H1 (cell line): ENCODE results near the gene CRKL. TPM values are rescaled to one million over a fixed set of nuclear protein-coding genes. Genes with fewer than 3 reads are reported as not detected.

ENCODE experiments used
- CTCF ChIA-PET: fragments of 300-600 bp; sonication (Branson Sonifier 250); formaldehyde crosslinking; loops from one replicate; lab custom pipeline; 2021; ENCODE audit not compliant: partially characterized antibody; lab: Charles Lee
- POLR2A ChIA-PET: fragments of 300-600 bp; sonication (Branson Sonifier 250); formaldehyde crosslinking; loops from one replicate; lab custom pipeline; 2021; ENCODE audit warnings: inconsistent platforms; ENCODE audit not compliant: partially characterized antibody; lab: Charles Lee
- DNase-seq, 2 experiments: peaks; one replicate each; pipeline versions ENCODE4 v3.0.0 to v3.0.0-alpha.2; 2010 to 2022; ENCODE audit warnings: low spot score in 2 of 2, low read depth in 1 of 2, mixed read lengths in 1 of 2
- FAIRE-seq: peaks from 2 replicates; lab custom pipeline; 2011; peaks lifted over from hg19 to GRCh38; lab: Jason Lieb, UNC
- H2AFZ ChIP-seq: 2 replicates; pipeline ENCODE4 v1.8.1; 2012; ENCODE audit warnings: low read length, inconsistent platforms
- H2AK5ac ChIP-seq: 2 replicates; pipeline ENCODE4 v1.6.1; 2013; ENCODE audit warnings: low read depth, low read length
- H2BK120ac ChIP-seq: replicated peaks from 2 replicates; pipeline ENCODE3; 2013; ENCODE audit warnings: low read depth, low read length, inconsistent platforms
- H2BK12ac ChIP-seq: 2 replicates; pipeline ENCODE4 v1.6.1; 2013; ENCODE audit warnings: low read depth, low read length
- H2BK15ac ChIP-seq: 2 replicates; pipeline ENCODE4 v1.6.1; 2013; ENCODE audit warnings: low read length
- H2BK20ac ChIP-seq: 2 replicates; pipeline ENCODE4 v1.6.1; 2013; ENCODE audit warnings: low read length
- H2BK5ac ChIP-seq: 2 replicates; pipeline ENCODE4 v1.6.1; 2013; ENCODE audit warnings: low read depth, low read length
- H3K14ac ChIP-seq: 2 replicates; pipeline ENCODE4 v1.6.1; 2013; ENCODE audit warnings: inconsistent platforms; ENCODE audit not compliant: insufficient read length
- H3K18ac ChIP-seq: 2 replicates; pipeline ENCODE4 v1.6.1; 2013; ENCODE audit warnings: low read length; ENCODE audit errors: extremely low read depth
- H3K23ac ChIP-seq: 2 replicates; pipeline ENCODE4 v1.6.1; 2013; ENCODE audit warnings: inconsistent platforms; ENCODE audit not compliant: insufficient read length
- H3K23me2 ChIP-seq: 2 replicates; pipeline ENCODE4 v1.6.1; 2013; ENCODE audit warnings: low read depth, low read length
- H3K27ac ChIP-seq: 2 replicates; pipeline ENCODE4 v1.6.1; 2011; ENCODE audit warnings: low read depth, low read length, inconsistent platforms
- H3K27me3 ChIP-seq, 4 experiments: replicated peaks in 1 of 4; 1 replicate in 1 of 4; 2 replicates in 3 of 4; pipeline versions ENCODE4 v1.6.1 to v1.8.1; 2011 to 2013; ENCODE audit warnings: low read length in 3 of 4, mild to moderate bottlenecking in 3 of 4, inconsistent platforms in 2 of 4, mixed read lengths in 2 of 4, moderate library complexity in 1 of 4; ENCODE audit not compliant: control insufficient read depth in 3 of 4, insufficient read depth in 3 of 4; ENCODE audit errors: extremely low read depth in 1 of 4
- H3K36me3 ChIP-seq, 4 experiments: 2 replicates each; pipeline versions ENCODE4 v1.6.1 to v1.8.1; 2011 to 2013; ENCODE audit warnings: mild to moderate bottlenecking in 4 of 4, low read length in 3 of 4, moderate library complexity in 2 of 4, control low read depth in 1 of 4, inconsistent platforms in 1 of 4; ENCODE audit not compliant: insufficient read depth in 4 of 4, control insufficient read depth in 2 of 4
- H3K4ac ChIP-seq: replicated peaks from 2 replicates; pipeline ENCODE3; 2013; ENCODE audit warnings: low read length, low read depth, mixed read lengths, inconsistent platforms; ENCODE audit not compliant: insufficient read length
- H3K4me1 ChIP-seq, 4 experiments: replicated peaks in 1 of 4; 1 replicate in 1 of 4; 2 replicates in 3 of 4; pipeline versions ENCODE4 v1.6.1 to v1.8.1; 2011 to 2013; ENCODE audit warnings: low read length in 3 of 4, inconsistent platforms in 2 of 4, mixed read lengths in 1 of 4; ENCODE audit not compliant: insufficient read depth in 4 of 4, control insufficient read depth in 3 of 4
- H3K4me2 ChIP-seq, 2 experiments: 2 replicates each; pipeline versions ENCODE4 v1.6.1 to v1.8.1; 2011 to 2013; ENCODE audit warnings: low read depth in 2 of 2, low read length in 2 of 2, control low read depth in 1 of 2, inconsistent platforms in 1 of 2, mild to moderate bottlenecking in 1 of 2; ENCODE audit not compliant: insufficient read depth in 1 of 2
- H3K4me3 ChIP-seq, 4 experiments: fragments of 200-600, 300-600 bp in 1 of 4; sonication (generic), shearing (Covaris generic), sonication (Bioruptor Twin) in 1 of 4; 2 replicates each; pipeline versions ENCODE4 v1.5.1 to v1.8.1; 2011 to 2016; ENCODE audit warnings: low read length in 4 of 4, low read depth in 3 of 4, control low read depth in 2 of 4, inconsistent platforms in 2 of 4, mild to moderate bottlenecking in 2 of 4, mixed read lengths in 1 of 4, moderate library complexity in 1 of 4; ENCODE audit not compliant: insufficient read depth in 2 of 4; ENCODE audit errors: extremely low read depth in 1 of 4
- H3K56ac ChIP-seq: replicated peaks from 2 replicates; pipeline ENCODE3; 2013; ENCODE audit warnings: low read depth, mild to moderate bottlenecking, mixed read lengths, low read length, inconsistent platforms; ENCODE audit not compliant: insufficient read length
- H3K79me1 ChIP-seq: 2 replicates; pipeline ENCODE4 v1.6.1; 2013; ENCODE audit warnings: low read depth, low read length, control low read depth
- H3K79me2 ChIP-seq, 2 experiments: 2 replicates each; pipeline versions ENCODE4 v1.6.1 to v1.8.1; 2012 to 2013; ENCODE audit warnings: low read length in 2 of 2, mild to moderate bottlenecking in 2 of 2, inconsistent platforms in 1 of 2; ENCODE audit not compliant: insufficient read depth in 2 of 2, control insufficient read depth in 1 of 2
- H3K9ac ChIP-seq, 4 experiments: replicated peaks in 1 of 4; 1 replicate in 1 of 4; 2 replicates in 3 of 4; pipeline versions ENCODE4 v1.6.1 to v1.8.1; 2011 to 2013; ENCODE audit warnings: low read depth in 3 of 4, low read length in 3 of 4, control low read depth in 2 of 4, mild to moderate bottlenecking in 2 of 4, moderate library complexity in 2 of 4, inconsistent platforms in 1 of 4; ENCODE audit errors: extremely low read depth in 1 of 4
- H3K9me3 ChIP-seq, 2 experiments: 2 replicates each; pipeline versions ENCODE4 v1.6.1 to v1.8.1; 2012 to 2013; ENCODE audit warnings: mild to moderate bottlenecking in 2 of 2, moderate library complexity in 2 of 2, control low read depth in 1 of 2, inconsistent platforms in 1 of 2, low read depth in 1 of 2, low read length in 1 of 2, mixed read lengths in 1 of 2; ENCODE audit not compliant: insufficient read depth in 2 of 2
- H4K20me1 ChIP-seq, 2 experiments: replicated peaks in 1 of 2; 2 replicates each; pipeline versions ENCODE3 to v1.8.1; 2011 to 2013; ENCODE audit warnings: inconsistent platforms in 2 of 2, low read length in 2 of 2, mild to moderate bottlenecking in 1 of 2; ENCODE audit not compliant: insufficient read depth in 2 of 2, control insufficient read depth in 1 of 2
- H4K5ac ChIP-seq: 2 replicates; pipeline ENCODE4 v1.6.1; 2013; ENCODE audit warnings: low read length, low read depth, mixed read lengths, inconsistent platforms; ENCODE audit not compliant: insufficient read length
- H4K8ac ChIP-seq: 2 replicates; pipeline ENCODE4 v1.8.0; 2013; ENCODE audit warnings: mild to moderate bottlenecking, moderate library complexity, low read length, inconsistent platforms; ENCODE audit not compliant: insufficient read depth; ENCODE audit errors: extremely low read depth
- H4K91ac ChIP-seq: replicated peaks from 2 replicates; pipeline ENCODE3; 2013; ENCODE audit warnings: low read length, mixed read lengths, inconsistent platforms; ENCODE audit not compliant: insufficient read length
- CEBPB ChIP-seq: IDR thresholded peaks from 2 replicates; pipeline ENCODE4 v1.6.1; 2012; ENCODE audit warnings: low read depth, low read length
- CTBP2 ChIP-seq: IDR thresholded peaks from 2 replicates; pipeline ENCODE4 v1.7.0; 2011; ENCODE audit warnings: borderline replicate concordance, mild to moderate bottlenecking, moderate library complexity, mixed read lengths, low read length; ENCODE audit not compliant: insufficient read depth, insufficient read length
- EZH2 ChIP-seq: fragments of 200-600 bp; sonication (generic); IDR thresholded peaks from 2 replicates; pipeline ENCODE4 v1.7.1; 2012; ENCODE audit warnings: low read depth, mild to moderate bottlenecking, moderate library complexity, low read length, inconsistent platforms; ENCODE audit not compliant: severe bottlenecking
- JUN ChIP-seq: IDR thresholded peaks from 2 replicates; pipeline ENCODE4 v1.6.1; 2011; ENCODE audit warnings: low read depth, mild to moderate bottlenecking, improper control_type of control experiment, low read length
- JUND ChIP-seq: IDR thresholded peaks from 2 replicates; pipeline ENCODE4 v1.6.1; 2011; ENCODE audit warnings: mild to moderate bottlenecking, improper control_type of control experiment, low read length
- PHF8 ChIP-seq: fragments of 200-600 bp; sonication (generic); conservative IDR thresholded peaks from 2 replicates; pipeline ENCODE4 v1.7.1; 2012; ENCODE audit warnings: low read depth, mild to moderate bottlenecking, inconsistent platforms, low read length, moderate library complexity
- SUZ12 ChIP-seq: fragments of 200-600 bp; sonication (generic); IDR thresholded peaks from 2 replicates; pipeline ENCODE4 v1.6.1; 2012; ENCODE audit warnings: mild to moderate bottlenecking, inconsistent platforms, low read length, moderate library complexity, mixed read lengths
- TBP ChIP-seq: IDR thresholded peaks from 2 replicates; pipeline ENCODE4 v1.6.1; 2011; ENCODE audit warnings: low read depth, low read length, improper control_type of control experiment
- USF2 ChIP-seq: IDR thresholded peaks from 2 replicates; pipeline ENCODE4 v1.6.1; 2011; ENCODE audit warnings: low read length, improper control_type of control experiment
- WGBS, 2 experiments: shearing (Covaris generic) in 1 of 2; methylation state at CpG; one replicate each; pipeline versions ENCODE4 v1.1.6 to v1.1.7; 2013 to 2015; ENCODE audit warnings: low lambda C conversion rate in 2 of 2, mixed read lengths in 2 of 2, inconsistent platforms in 1 of 2, low coverage in 1 of 2, missing lambda C conversion rate in 1 of 2; ENCODE audit not compliant: insufficient replicate concordance in 2 of 2, insufficient coverage in 1 of 2, insufficient read length in 1 of 2; ENCODE audit errors: extremely low coverage in 1 of 2, missing lambda C conversion rate in 1 of 2; 5-methylcytosine and 5-hydroxymethylcytosine counted together
- polyA plus RNA-seq, 7 experiments: library from polyadenylated mRNA; depleted of rRNA in 3 of 7; stranded (reverse) in 5 of 7; unstranded in 2 of 7; fragments of >200 nt in 5 of 7; fragments of 200-250 nt in 2 of 7; gene quantifications; 1 replicate in 5 of 7; 2 replicates in 1 of 7; 4 replicates in 1 of 7; pipeline versions ENCODE4 v1.2.1 to v1.2.3, GENCODE V29; 2011 to 2013; ENCODE audit warnings: missing spikeins in 2 of 7, mixed read lengths in 2 of 7
- total RNA-seq: library from RNA; stranded (reverse); fragmentation: NEBNext Ultra II Directional; extraction: Animal tissue kit (Norgen Biotek cat#: 25700); gene quantifications from 2 replicates; pipeline ENCODE4 v1.2.1, GENCODE V29; 2021

The CRKL gene
- total and polyA plus RNA-seq, 2 of the 8 experiments (the other 6 are each of a cell fraction or from before 2014, with no cell fraction given), result 34.5 to 94.5 TPM

GRCh38 chr22:20922141-20922751 lies 5.0 kb downstream of the CRKL start:
- POLR2A ChIA-PET, result interaction anchor here (1.2 kb wide), 1 partner anchor 9 kb away, joined by 3 read pairs; no protein-coding TSS in a partner anchor
- 95% methylated on average over 3 of the region's 3 CpGs; no CpG with 5 or more reads in 1 of the 2 experiments for WGBS, 2 experiments
- TF ChIP-seq PHF8 (no peak), JUND (no peak), CEBPB (no peak), TBP (no peak), SUZ12 (no peak), USF2 (no peak), JUN (no peak), CTBP2 (no peak), EZH2 (no peak)
- H3K9ac ChIP-seq, result no peak overlapping the region
- no peak overlapping the region for H2BK12ac ChIP-seq
- H3K4me2 ChIP-seq, result no peak overlapping the region; a peak in 1 of 4 replicates
- H4K8ac ChIP-seq, result no peak overlapping the region
- H3K18ac ChIP-seq, result no peak overlapping the region
- no peak overlapping the region for H3K23ac ChIP-seq
- H3K23me2 ChIP-seq, result peaks cover 3% of the 10 kb centered on the region; the same call in 1 of the 2 replicates
- no peak overlapping the region for H2BK20ac ChIP-seq
- H3K4ac ChIP-seq, result no peak overlapping the region
- H2BK15ac ChIP-seq, result no peak overlapping the region
- H2AK5ac ChIP-seq, result no peak overlapping the region
- FAIRE-seq (no peak), DNase-seq (no peak)
- no peak overlapping the region for H3K56ac ChIP-seq
- H3K4me1 ChIP-seq, result peaks cover 0 to 11% (median 7%) of the 10 kb centered on the region in 4 experiments; a peak in 6 of 7 replicates
- H3K4me3 ChIP-seq, result no peak overlapping the region
- H2BK5ac ChIP-seq, result no peak overlapping the region
- H3K9me3 ChIP-seq, result no peaks in the 10 kb centered on the region
- peaks cover 86 to 100% of the 10 kb centered on the region in 2 experiments for H3K79me2 ChIP-seq
- H3K27ac ChIP-seq, result no peak overlapping the region
- H2AFZ ChIP-seq, result no peak overlapping the region
- H3K27me3 ChIP-seq, result no peaks in the 10 kb centered on the region
- H3K79me1 ChIP-seq, result peaks cover 6% of the 10 kb centered on the region
- H4K5ac ChIP-seq, result no peak overlapping the region
- no peak overlapping the region for H3K14ac ChIP-seq
- H4K91ac ChIP-seq, result no peak overlapping the region
- no peak overlapping the region for H2BK120ac ChIP-seq
- CTCF ChIA-PET, result interaction anchor here (1.5 to 3.7 kb wide), 2 partner anchors 37 to 99 kb away, joined by 3 to 12 read pairs; no protein-coding TSS in a partner anchor
- peaks cover 0 to 2% (median 0%) of the 10 kb centered on the region in 4 experiments; a peak in 1 of 8 replicates for H3K36me3 ChIP-seq
- peaks cover 43 to 44% of the 10 kb centered on the region in 2 experiments for H4K20me1 ChIP-seq
